Measurements from ENCODE around the gene FEM1C.

GRCh38 chr5:115580941-115581340 is 36.4 kb upstream of the FEM1C start:
- TF ChIP-seq CTCF (IDR thresholded peaks at IDR 0.05 in 4 of 5, conservative IDR thresholded peaks at IDR 0.05 in 1 of 5) (no peak), POLR2A (IDR thresholded peaks at IDR 0.05) (no peak)
